Caco-2 (cell line): ENCODE results near the gene EPM2A. TPM values are rescaled to one million over a fixed set of nuclear protein-coding genes. Genes with fewer than 3 reads are reported as not detected.

ENCODE experiments used
- BruUV-seq: library from RNA; stranded (reverse); fragments of 400-500 nt; replicated peaks from 2 replicates; lab custom pipeline; 2021; lab: Mats Ljungman, UMichigan
- CTCF ChIA-PET: fragments of 300-600 bp; sonication (Branson Sonifier 250); formaldehyde crosslinking; loops from one replicate; lab custom pipeline; 2022; ENCODE audit warnings: antibody characterized with exemption; lab: Charles Lee
- POLR2A ChIA-PET: fragments of 300-600 bp; sonication (Branson Sonifier 250); formaldehyde crosslinking; loops from one replicate; lab custom pipeline; 2022; ENCODE audit warnings: antibody characterized with exemption; lab: Charles Lee
- DNase-seq, 2 experiments: peaks; one replicate each; pipeline versions ENCODE4 v3.0.0 to v3.0.0-alpha.2; 2020 to 2022
- H3K27me3 ChIP-seq: replicated peaks from 2 replicates; pipeline ENCODE4 v1.6.0; 2011; ENCODE audit warnings: low read length; ENCODE audit not compliant: control insufficient read depth, insufficient read depth
- H3K36me3 ChIP-seq: 2 replicates; pipeline ENCODE4 v1.5.1; 2011; ENCODE audit warnings: low read length; ENCODE audit not compliant: control insufficient read depth, insufficient read depth
- H3K4me1 ChIP-seq: fragments of 250-450 bp; sonication (Bioruptor Pico); 2 replicates; pipeline ENCODE4 v1.5.1; 2020; ENCODE audit warnings: mild to moderate bottlenecking
- H3K4me3 ChIP-seq: 2 replicates; pipeline ENCODE4 v1.5.1; 2011; ENCODE audit warnings: low read depth, mild to moderate bottlenecking, control low read depth, low read length
- H3K9me3 ChIP-seq: fragments of 250-450 bp; sonication (Bioruptor Pico); 2 replicates; pipeline ENCODE4 v1.5.1; 2020; ENCODE audit warnings: mild to moderate bottlenecking, moderate library complexity
- H3K27ac Mint-ChIP-seq: one replicate; pipeline ENCODE4 v1.8.0; 2022; ENCODE audit warnings: mixed read lengths; ENCODE audit not compliant: unreplicated experiment
- H3K27me3 Mint-ChIP-seq: one replicate; pipeline ENCODE4 v1.8.0; 2022; ENCODE audit warnings: mixed read lengths; ENCODE audit not compliant: insufficient read depth, unreplicated experiment
- H3K36me3 Mint-ChIP-seq: one replicate; pipeline ENCODE4 v1.8.0; 2022; ENCODE audit warnings: mild to moderate bottlenecking, mixed read lengths; ENCODE audit not compliant: insufficient read depth, unreplicated experiment
- H3K4me1 Mint-ChIP-seq: one replicate; pipeline ENCODE4 v1.8.0; 2022; ENCODE audit warnings: low read depth, mixed read lengths; ENCODE audit not compliant: unreplicated experiment
- H3K4me3 Mint-ChIP-seq: one replicate; pipeline ENCODE4 v1.8.0; 2022; ENCODE audit warnings: mild to moderate bottlenecking, moderate library complexity, mixed read lengths; ENCODE audit not compliant: unreplicated experiment
- H3K9me3 Mint-ChIP-seq: one replicate; pipeline ENCODE4 v1.8.0; 2022; ENCODE audit warnings: mixed read lengths; ENCODE audit not compliant: unreplicated experiment
- CTCF ChIP-seq, 2 experiments: fragments of 200-600 bp in 1 of 2; IDR thresholded peaks; 1 replicate in 1 of 2; 2 replicates in 1 of 2; pipeline versions ENCODE4 v1.5.1 to v1.8.0; 2011 to 2022; ENCODE audit warnings: antibody characterized with exemption in 1 of 2, control low read depth in 1 of 2, inconsistent platforms in 1 of 2, low read depth in 1 of 2, low read length in 1 of 2, mild to moderate bottlenecking in 1 of 2, moderate library complexity in 1 of 2; ENCODE audit not compliant: insufficient read depth in 1 of 2, severe bottlenecking in 1 of 2, unreplicated experiment in 1 of 2
- intact Hi-C: fragments of 100-400 bp; cut with micrococcal nuclease; formaldehyde crosslinking; loops from one replicate; pipeline ENCODE4 v1.10.0; 2022; ENCODE audit not compliant: unreplicated experiment
- total RNA-seq: library from RNA; stranded (reverse); gene quantifications from 2 replicates; pipeline ENCODE4 v1.2.3, GENCODE V29; 2022

The EPM2A gene
- total RNA-seq, 1 experiment from 2014 or later, result 6.9 TPM

GRCh38 chr6:145583753-145584152 is 151.6 kb downstream of the EPM2A start:
- H3K27me3 ChIP-seq, result no peaks in the 10 kb centered on the region
- no peak overlapping the region for H3K27ac Mint-ChIP-seq
- CTCF ChIA-PET, result no interaction called here
- no peaks in the 10 kb centered on the region for H3K4me1 Mint-ChIP-seq
- POLR2A ChIA-PET, result no interaction called here
- no TSS peak for BruUV-seq
- TF ChIP-seq CTCF (IDR thresholded peaks at IDR 0.05; ENCODE audit: insufficient read depth in 1 of 2, low read depth in 1 of 2, low read length in 1 of 2, severe bottlenecking in 1 of 2, unreplicated experiment in 1 of 2), result no peak
- no peak overlapping the region for H3K4me3 ChIP-seq
- H3K9me3 ChIP-seq, result no peaks in the 10 kb centered on the region
- peaks cover 26% of the 10 kb centered on the region for H3K9me3 Mint-ChIP-seq
- H3K36me3 ChIP-seq, result no peaks in the 10 kb centered on the region
- H3K27me3 Mint-ChIP-seq, result no peaks in the 10 kb centered on the region
- H3K4me1 ChIP-seq, result no peaks in the 10 kb centered on the region
- intact Hi-C loops, result no loop called here
- H3K36me3 Mint-ChIP-seq, result no peaks in the 10 kb centered on the region
- no peak for DNase-seq
- no peak overlapping the region for H3K4me3 Mint-ChIP-seq

Other genes with a start within 250 kb of the EPM2A start
- gene FBXO30, start 79.3 kb upstream of the EPM2A start, total RNA-seq, result 17.1 and 17.6 TPM in 2 replicates
- gene SHPRH, start 228.8 kb upstream of the EPM2A start, total RNA-seq, result 25.7 and 27.8 TPM in 2 replicates